HCT116 (cell line): Measurements from ENCODE around the gene ARPC1A. TPM values are rescaled to one million over a fixed set of nuclear protein-coding genes. Genes with fewer than 3 reads are reported as not detected.

ENCODE experiments used
- ATAC-seq: fragments of 200-7000 bp; cut with Tn5 transposase; 2 replicates; pipeline ENCODE4 v1.9.1; 2020; ENCODE audit warnings: mild to moderate bottlenecking, moderate library complexity
- BruUV-seq: library from RNA; stranded (reverse); fragments of 400-500 nt; replicated peaks from 2 replicates; lab custom pipeline; 2021; lab: Mats Ljungman, UMichigan
- CTCF ChIA-PET: fragments of 300-600 bp; sonication (Branson Sonifier 250); formaldehyde crosslinking; loops from one replicate; lab custom pipeline; 2021; ENCODE audit warnings: antibody characterized with exemption; lab: Charles Lee
- POLR2A ChIA-PET: fragments of 300-600, 350-600 bp; sonication (Branson Sonifier 250); formaldehyde crosslinking; loops from one replicate; lab custom pipeline; 2021; ENCODE audit warnings: antibody characterized with exemption; lab: Charles Lee
- RAD21 ChIA-PET, 2 experiments: fragments of 300-600 bp; sonication (Branson Sonifier 250); formaldehyde crosslinking; loops; one replicate each; lab custom pipeline; 2023; ENCODE audit warnings: low total read pairs in 2 of 2; ENCODE audit not compliant: uncharacterized antibody in 2 of 2, unreplicated experiment in 2 of 2, low non-redundant PET in 1 of 2; lab: Charles Lee
- DNase-seq: peaks from one replicate; pipeline ENCODE4 v3.0.0-alpha.2; 2010; ENCODE audit warnings: low read depth, low spot score
- H2AFZ ChIP-seq: fragments of 200-600 bp; shearing (Covaris generic), sonication (generic); 2 replicates; pipeline ENCODE4 v1.6.1; 2017; ENCODE audit warnings: low read depth, mixed run types, mixed read lengths, antibody characterized with exemption, low read length; ENCODE audit not compliant: poor library complexity, severe bottlenecking
- H3K27ac ChIP-seq: 2 replicates; pipeline ENCODE4 v1.5.1; 2012; ENCODE audit warnings: low read depth, low read length
- H3K27me3 ChIP-seq: fragments of 200-600 bp; sonication (generic); 2 replicates; pipeline ENCODE4 v1.6.1; 2016; ENCODE audit warnings: mixed run types, low read length, mixed read lengths; ENCODE audit not compliant: insufficient read depth
- H3K36me3 ChIP-seq, 2 experiments: fragments of 200-500 bp in 1 of 2; fragments of 200-600 bp in 1 of 2; sonication (Bioruptor generic) in 1 of 2; sonication (generic) in 1 of 2; 2 replicates each; pipeline versions ENCODE4 v1.5.1 to v1.6.1; 2014 to 2016; ENCODE audit warnings: low read length in 2 of 2, inconsistent platforms in 1 of 2, mixed read lengths in 1 of 2, mixed run types in 1 of 2; ENCODE audit not compliant: insufficient read depth in 2 of 2, control insufficient read depth in 1 of 2
- H3K4me1 ChIP-seq, 2 experiments: fragments of 200-600 bp in 1 of 2; sonication (generic) in 1 of 2; 2 replicates each; pipeline versions ENCODE4 v1.5.1 to v1.6.1; 2012 to 2017; ENCODE audit warnings: low read length in 2 of 2, inconsistent platforms in 1 of 2, mild to moderate bottlenecking in 1 of 2, mixed read lengths in 1 of 2, mixed run types in 1 of 2, moderate library complexity in 1 of 2; ENCODE audit not compliant: insufficient read depth in 2 of 2, control insufficient read depth in 1 of 2
- H3K4me2 ChIP-seq: fragments of 200-600 bp; sonication (generic); 2 replicates; pipeline ENCODE4 v1.6.1; 2017; ENCODE audit warnings: mixed run types, low read length, mixed read lengths
- H3K4me3 ChIP-seq, 2 experiments: fragments of 200-600 bp in 1 of 2; sonication (generic) in 1 of 2; replicated peaks in 1 of 2; 2 replicates each; pipeline ENCODE4 v1.5.1; 2011 to 2016; ENCODE audit warnings: low read length in 2 of 2, control low read depth in 1 of 2, low read depth in 1 of 2, mild to moderate bottlenecking in 1 of 2, mixed read lengths in 1 of 2, mixed run types in 1 of 2
- H3K79me2 ChIP-seq: fragments of 200-600 bp; sonication (generic); 2 replicates; pipeline ENCODE4 v1.6.1; 2017; ENCODE audit warnings: mild to moderate bottlenecking, mixed run types, low read length, moderate library complexity, mixed read lengths; ENCODE audit not compliant: insufficient read depth
- H3K9ac ChIP-seq: fragments of 200-600 bp; sonication (generic); 2 replicates; pipeline ENCODE4 v1.6.1; 2016; ENCODE audit warnings: low read length, mixed read lengths
- H3K9me2 ChIP-seq: fragments of 200-600 bp; sonication (generic), shearing (Covaris generic); 2 replicates; pipeline ENCODE4 v1.6.1; 2017; ENCODE audit warnings: mixed run types, mild to moderate bottlenecking, moderate library complexity; ENCODE audit not compliant: insufficient read depth
- H3K9me3 ChIP-seq, 2 experiments: fragments of 200-500 bp in 1 of 2; fragments of 200-600 bp in 1 of 2; sonication (Bioruptor generic) in 1 of 2; sonication (generic) in 1 of 2; 2 replicates each; pipeline ENCODE4 v1.6.1; 2014 to 2017; ENCODE audit warnings: low read length in 2 of 2, mixed read lengths in 2 of 2, inconsistent platforms in 1 of 2, low read depth in 1 of 2, mild to moderate bottlenecking in 1 of 2, mixed run types in 1 of 2, moderate library complexity in 1 of 2; ENCODE audit not compliant: control insufficient read depth in 1 of 2, insufficient read depth in 1 of 2
- H4K20me1 ChIP-seq: fragments of 200-600 bp; sonication (generic), shearing (Covaris generic); 2 replicates; pipeline ENCODE4 v1.6.1; 2017; ENCODE audit warnings: mixed run types, mild to moderate bottlenecking, moderate library complexity; ENCODE audit not compliant: insufficient read depth
- ELF1 ChIP-seq: IDR thresholded peaks from 2 replicates; pipeline ENCODE4 v1.6.1; 2012; ENCODE audit warnings: low read depth, borderline replicate concordance
- SRF ChIP-seq: IDR thresholded peaks from 2 replicates; pipeline ENCODE4 v1.6.1; 2012; ENCODE audit warnings: low read depth
- ZFX ChIP-seq: fragments of 450-650 bp; IDR thresholded peaks from 2 replicates; pipeline ENCODE4 v1.6.1; 2017
- intact Hi-C: fragments of 100-400 bp; cut with micrococcal nuclease; formaldehyde crosslinking; loops from 2 replicates; pipeline ENCODE4 v1.10.0; 2022
- total RNA-seq: library from RNA; stranded (reverse); gene quantifications from one replicate; pipeline ENCODE4 v1.2.1, GENCODE V29; 2021; ENCODE audit not compliant: unreplicated experiment
- TF ChIP-seq, protein P1 (sequence below): IDR thresholded peaks from 2 replicates; pipeline ENCODE4 v1.6.1; 2012; ENCODE audit warnings: low read depth
- TF ChIP-seq, protein P2 (sequence below): IDR thresholded peaks from 2 replicates; pipeline ENCODE4 v1.6.1; 2012

The ARPC1A gene
- total RNA-seq, 1 experiment from 2014 or later = 250 TPM

DNA sequence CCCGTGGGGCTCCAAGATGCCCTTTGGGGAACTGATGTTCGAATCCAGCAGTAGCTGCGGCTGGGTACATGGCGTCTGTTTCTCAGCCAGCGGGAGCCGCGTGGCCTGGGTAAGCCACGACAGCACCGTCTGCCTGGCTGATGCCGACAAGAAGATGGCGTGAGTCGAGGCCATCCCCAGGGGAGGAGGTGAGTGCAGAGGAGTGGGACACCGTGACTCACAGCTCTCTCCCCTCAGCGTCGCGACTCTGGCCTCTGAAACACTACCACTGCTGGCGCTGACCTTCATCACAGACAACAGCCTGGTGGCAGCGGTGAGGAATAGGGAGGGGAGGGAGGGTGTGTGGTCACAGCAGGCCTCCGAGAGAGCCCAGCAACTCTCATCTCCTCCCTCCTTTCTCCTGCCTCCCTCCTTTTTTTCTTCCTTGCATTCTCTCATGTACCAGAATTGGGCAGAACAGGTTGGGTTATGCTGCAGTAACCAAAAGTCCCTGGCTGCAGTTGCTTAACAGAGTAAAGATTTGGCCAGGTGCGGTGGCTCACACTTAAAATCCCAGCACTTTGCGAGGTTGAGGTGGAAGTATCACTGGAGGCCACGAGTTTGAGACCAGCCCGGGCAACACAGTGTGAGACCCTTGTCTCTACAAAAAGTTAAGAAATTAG lies 65.4 kb downstream of the ARPC1A start:
- Histone ChIP-seq H3K9ac (no peak overlapping the region), H3K27me3 (no peaks in the 10 kb centered on the region), H4K20me1 (no peaks in the 10 kb centered on the region; the same call in 1 of the 2 replicates), H3K4me3 (no peak overlapping the region), H3K27ac (no peak overlapping the region), H3K4me1 (peaks cover 0 to 16% of the 10 kb centered on the region in 2 experiments; a peak in 1 of 4 replicates), H2AFZ (no peak overlapping the region), H3K36me3 (peaks cover 12 to 32% of the 10 kb centered on the region in 2 experiments), H3K9me2 (no peaks in the 10 kb centered on the region), H3K79me2 (no peaks in the 10 kb centered on the region; the same call in 1 of the 2 replicates), H3K9me3 (no peaks in the 10 kb centered on the region), H3K4me2 (no peak overlapping the region)
- ATAC-seq (no peak), DNase-seq (no peak)
- POLR2A ChIA-PET = no interaction called here
- BruUV-seq = no TSS peak
- intact Hi-C loops = no loop called here
- RAD21 ChIA-PET = no interaction called here
- CTCF ChIA-PET = no interaction called here
- TF ChIP-seq ELF1 (no peak), ZFX (no peak), SRF (no peak)
- TF ChIP-seq, protein P1, sequence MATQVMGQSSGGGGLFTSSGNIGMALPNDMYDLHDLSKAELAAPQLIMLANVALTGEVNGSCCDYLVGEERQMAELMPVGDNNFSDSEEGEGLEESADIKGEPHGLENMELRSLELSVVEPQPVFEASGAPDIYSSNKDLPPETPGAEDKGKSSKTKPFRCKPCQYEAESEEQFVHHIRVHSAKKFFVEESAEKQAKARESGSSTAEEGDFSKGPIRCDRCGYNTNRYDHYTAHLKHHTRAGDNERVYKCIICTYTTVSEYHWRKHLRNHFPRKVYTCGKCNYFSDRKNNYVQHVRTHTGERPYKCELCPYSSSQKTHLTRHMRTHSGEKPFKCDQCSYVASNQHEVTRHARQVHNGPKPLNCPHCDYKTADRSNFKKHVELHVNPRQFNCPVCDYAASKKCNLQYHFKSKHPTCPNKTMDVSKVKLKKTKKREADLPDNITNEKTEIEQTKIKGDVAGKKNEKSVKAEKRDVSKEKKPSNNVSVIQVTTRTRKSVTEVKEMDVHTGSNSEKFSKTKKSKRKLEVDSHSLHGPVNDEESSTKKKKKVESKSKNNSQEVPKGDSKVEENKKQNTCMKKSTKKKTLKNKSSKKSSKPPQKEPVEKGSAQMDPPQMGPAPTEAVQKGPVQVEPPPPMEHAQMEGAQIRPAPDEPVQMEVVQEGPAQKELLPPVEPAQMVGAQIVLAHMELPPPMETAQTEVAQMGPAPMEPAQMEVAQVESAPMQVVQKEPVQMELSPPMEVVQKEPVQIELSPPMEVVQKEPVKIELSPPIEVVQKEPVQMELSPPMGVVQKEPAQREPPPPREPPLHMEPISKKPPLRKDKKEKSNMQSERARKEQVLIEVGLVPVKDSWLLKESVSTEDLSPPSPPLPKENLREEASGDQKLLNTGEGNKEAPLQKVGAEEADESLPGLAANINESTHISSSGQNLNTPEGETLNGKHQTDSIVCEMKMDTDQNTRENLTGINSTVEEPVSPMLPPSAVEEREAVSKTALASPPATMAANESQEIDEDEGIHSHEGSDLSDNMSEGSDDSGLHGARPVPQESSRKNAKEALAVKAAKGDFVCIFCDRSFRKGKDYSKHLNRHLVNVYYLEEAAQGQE = no peak
- TF ChIP-seq, protein P2, sequence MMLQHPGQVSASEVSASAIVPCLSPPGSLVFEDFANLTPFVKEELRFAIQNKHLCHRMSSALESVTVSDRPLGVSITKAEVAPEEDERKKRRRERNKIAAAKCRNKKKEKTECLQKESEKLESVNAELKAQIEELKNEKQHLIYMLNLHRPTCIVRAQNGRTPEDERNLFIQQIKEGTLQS = no peak
